IMR-90 (cell line): ENCODE data around the gene GGT1.
"Not testable (repeated sequence)": the region's sequence is repeated elsewhere in the genome, so short reads cannot be mapped to it uniquely, and the experiment has no call there.

Experiments used
- BHLHE40 ChIP-seq: fragments of 150-350 bp; IDR thresholded peaks from 2 replicates; pipeline ENCODE4 v1.6.1; 2016; ENCODE audit warnings: mild to moderate bottlenecking, low read depth, low read length
- CEBPB ChIP-seq: IDR thresholded peaks from 2 replicates; pipeline ENCODE4 v1.6.1; 2012; ENCODE audit warnings: low read depth, low read length, improper control_type of control experiment
- FOS ChIP-seq: fragments of 150-350 bp; IDR thresholded peaks from 2 replicates; pipeline ENCODE4 v1.6.1; 2016; ENCODE audit warnings: low read depth, low read length
- MXI1 ChIP-seq: IDR thresholded peaks from 2 replicates; pipeline ENCODE4 v1.6.1; 2012; ENCODE audit warnings: low read depth, mild to moderate bottlenecking, low read length, moderate library complexity, borderline replicate concordance
- NFE2L2 ChIP-seq: fragments of 150-350 bp; IDR thresholded peaks from 2 replicates; pipeline ENCODE4 v1.6.1; 2016; ENCODE audit warnings: low read depth, mild to moderate bottlenecking, low read length
- POLR2A ChIP-seq: IDR thresholded peaks from 2 replicates; pipeline ENCODE4 v1.6.1; 2012; ENCODE audit warnings: mild to moderate bottlenecking, low read depth, low read length
- RAD21 ChIP-seq: IDR thresholded peaks from 2 replicates; pipeline ENCODE4 v1.6.1; 2012; ENCODE audit warnings: low read length, improper control_type of control experiment
- RCOR1 ChIP-seq: IDR thresholded peaks from 2 replicates; pipeline ENCODE4 v1.6.1; 2012; ENCODE audit warnings: mild to moderate bottlenecking, low read length, improper control_type of control experiment; ENCODE audit not compliant: insufficient replicate concordance
- RFX5 ChIP-seq: IDR thresholded peaks from 2 replicates; pipeline ENCODE4 v1.8.0; 2012; ENCODE audit warnings: low read depth, mild to moderate bottlenecking, low read length, moderate library complexity
- SMC3 ChIP-seq: fragments of 150-350 bp; IDR thresholded peaks from 2 replicates; pipeline ENCODE4 v1.6.1; 2016; ENCODE audit warnings: low read depth, mild to moderate bottlenecking, antibody characterized with exemption, low read length, moderate library complexity
- TF ChIP-seq, protein P1 (sequence below): conservative IDR thresholded peaks from 2 replicates; pipeline ENCODE4 v1.5.1; 2012; ENCODE audit warnings: mild to moderate bottlenecking, low read depth, low read length, improper control_type of control experiment
- TF ChIP-seq, protein P2 (sequence below): fragments of 150-350 bp; IDR thresholded peaks from 2 replicates; pipeline ENCODE4 v1.6.1; 2017; ENCODE audit warnings: mild to moderate bottlenecking, antibody characterized with exemption, low read length, low read depth
- TF ChIP-seq, protein P3 (sequence below): fragments of 150-350 bp; IDR thresholded peaks from 2 replicates; pipeline ENCODE4 v1.6.1; 2016; ENCODE audit warnings: low read depth, mild to moderate bottlenecking, low read length, moderate library complexity, borderline replicate concordance

DNA sequence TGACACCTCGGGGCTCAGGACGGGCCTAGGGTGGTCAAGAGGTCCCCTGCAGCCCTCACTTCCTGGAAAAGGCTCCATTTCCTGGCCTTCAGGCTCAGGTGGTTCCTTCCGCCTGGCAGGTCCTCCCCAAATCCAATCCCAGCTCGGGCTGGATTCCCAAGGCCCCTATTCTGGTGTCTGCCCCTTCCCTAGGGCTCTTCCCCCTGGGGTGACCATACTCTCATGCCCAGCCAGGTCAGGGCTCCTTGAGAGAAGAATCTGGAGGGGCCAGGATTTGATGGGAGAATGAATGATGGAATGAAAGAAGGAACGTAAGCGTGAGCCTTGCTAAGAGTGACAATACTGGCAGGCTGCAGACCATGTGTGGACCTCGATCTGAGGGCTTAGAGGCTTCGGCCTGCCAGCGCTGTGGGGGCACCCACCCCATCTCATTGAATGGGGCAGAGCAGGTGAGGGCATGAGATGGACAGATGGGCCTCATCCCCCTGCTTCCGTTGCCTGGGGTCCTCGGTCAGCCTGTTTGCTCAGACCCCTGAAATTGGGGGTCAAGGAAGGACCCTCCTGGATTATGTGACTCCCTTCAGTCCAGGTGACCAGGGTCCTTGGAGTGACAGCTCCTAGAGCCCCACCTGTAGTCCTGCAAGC lies 766 bp upstream of the GGT1 start:
- TF ChIP-seq, protein P1, sequence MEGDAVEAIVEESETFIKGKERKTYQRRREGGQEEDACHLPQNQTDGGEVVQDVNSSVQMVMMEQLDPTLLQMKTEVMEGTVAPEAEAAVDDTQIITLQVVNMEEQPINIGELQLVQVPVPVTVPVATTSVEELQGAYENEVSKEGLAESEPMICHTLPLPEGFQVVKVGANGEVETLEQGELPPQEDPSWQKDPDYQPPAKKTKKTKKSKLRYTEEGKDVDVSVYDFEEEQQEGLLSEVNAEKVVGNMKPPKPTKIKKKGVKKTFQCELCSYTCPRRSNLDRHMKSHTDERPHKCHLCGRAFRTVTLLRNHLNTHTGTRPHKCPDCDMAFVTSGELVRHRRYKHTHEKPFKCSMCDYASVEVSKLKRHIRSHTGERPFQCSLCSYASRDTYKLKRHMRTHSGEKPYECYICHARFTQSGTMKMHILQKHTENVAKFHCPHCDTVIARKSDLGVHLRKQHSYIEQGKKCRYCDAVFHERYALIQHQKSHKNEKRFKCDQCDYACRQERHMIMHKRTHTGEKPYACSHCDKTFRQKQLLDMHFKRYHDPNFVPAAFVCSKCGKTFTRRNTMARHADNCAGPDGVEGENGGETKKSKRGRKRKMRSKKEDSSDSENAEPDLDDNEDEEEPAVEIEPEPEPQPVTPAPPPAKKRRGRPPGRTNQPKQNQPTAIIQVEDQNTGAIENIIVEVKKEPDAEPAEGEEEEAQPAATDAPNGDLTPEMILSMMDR: not testable (repeated sequence)
- not testable (repeated sequence) for TF ChIP-seq CEBPB, NFE2L2, POLR2A, BHLHE40, MXI1, RFX5, RAD21, SMC3, FOS, RCOR1
- TF ChIP-seq, protein P2, sequence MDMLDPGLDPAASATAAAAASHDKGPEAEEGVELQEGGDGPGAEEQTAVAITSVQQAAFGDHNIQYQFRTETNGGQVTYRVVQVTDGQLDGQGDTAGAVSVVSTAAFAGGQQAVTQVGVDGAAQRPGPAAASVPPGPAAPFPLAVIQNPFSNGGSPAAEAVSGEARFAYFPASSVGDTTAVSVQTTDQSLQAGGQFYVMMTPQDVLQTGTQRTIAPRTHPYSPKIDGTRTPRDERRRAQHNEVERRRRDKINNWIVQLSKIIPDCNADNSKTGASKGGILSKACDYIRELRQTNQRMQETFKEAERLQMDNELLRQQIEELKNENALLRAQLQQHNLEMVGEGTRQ: not testable (repeated sequence)
- TF ChIP-seq, protein P3, sequence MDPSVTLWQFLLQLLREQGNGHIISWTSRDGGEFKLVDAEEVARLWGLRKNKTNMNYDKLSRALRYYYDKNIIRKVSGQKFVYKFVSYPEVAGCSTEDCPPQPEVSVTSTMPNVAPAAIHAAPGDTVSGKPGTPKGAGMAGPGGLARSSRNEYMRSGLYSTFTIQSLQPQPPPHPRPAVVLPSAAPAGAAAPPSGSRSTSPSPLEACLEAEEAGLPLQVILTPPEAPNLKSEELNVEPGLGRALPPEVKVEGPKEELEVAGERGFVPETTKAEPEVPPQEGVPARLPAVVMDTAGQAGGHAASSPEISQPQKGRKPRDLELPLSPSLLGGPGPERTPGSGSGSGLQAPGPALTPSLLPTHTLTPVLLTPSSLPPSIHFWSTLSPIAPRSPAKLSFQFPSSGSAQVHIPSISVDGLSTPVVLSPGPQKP: not testable (repeated sequence)
